ENCODE data around the gene SLC38A2.
"Not testable (repeated sequence)": the region's sequence is repeated elsewhere in the genome, so short reads cannot be mapped to it uniquely, and the experiment has no call there.

The SLC38A2 gene

GRCh38 chr12:46360908-46361666 is 11.5 kb downstream of the SLC38A2 start:
- no peak for DNase-seq (ENCODE audit: low read depth in 3 of 3)

- DNase-seq (ENCODE audit: low read depth in 3 of 3), result no peak
These were observed 12.2 kb downstream of the SLC38A2 start for GRCh38 chr12:46360370-46360769.

DNA sequence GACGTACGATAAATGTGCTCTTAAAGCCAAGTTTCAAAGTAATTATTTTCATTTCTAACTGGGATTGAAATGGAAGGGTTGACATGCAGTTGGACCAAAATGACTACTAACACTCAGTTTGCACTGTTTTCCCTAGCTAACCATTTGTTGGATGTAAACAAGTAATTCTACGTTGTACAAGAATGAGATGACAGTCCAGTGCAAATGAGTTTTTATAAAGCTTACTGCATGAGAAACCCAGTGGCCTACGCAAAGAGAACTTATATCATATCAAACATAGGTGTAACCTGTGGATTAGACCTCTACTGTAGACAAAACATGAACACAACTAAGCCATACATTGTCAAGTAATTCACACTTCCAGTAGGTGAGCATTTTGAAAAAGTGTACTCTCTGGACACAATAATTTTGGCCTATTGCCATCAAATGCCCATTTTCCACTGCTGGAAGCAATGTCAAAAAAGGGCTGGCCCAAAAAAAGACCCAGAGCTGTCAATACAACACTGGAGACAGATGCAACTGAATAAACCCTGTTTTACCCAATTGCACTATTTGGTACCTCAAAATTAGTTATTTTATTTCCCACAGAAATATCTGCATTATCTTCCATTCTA is 12.8 kb downstream of the SLC38A2 start:
- DNase-seq (ENCODE audit: low read depth in 3 of 3), result no peak

DNA sequence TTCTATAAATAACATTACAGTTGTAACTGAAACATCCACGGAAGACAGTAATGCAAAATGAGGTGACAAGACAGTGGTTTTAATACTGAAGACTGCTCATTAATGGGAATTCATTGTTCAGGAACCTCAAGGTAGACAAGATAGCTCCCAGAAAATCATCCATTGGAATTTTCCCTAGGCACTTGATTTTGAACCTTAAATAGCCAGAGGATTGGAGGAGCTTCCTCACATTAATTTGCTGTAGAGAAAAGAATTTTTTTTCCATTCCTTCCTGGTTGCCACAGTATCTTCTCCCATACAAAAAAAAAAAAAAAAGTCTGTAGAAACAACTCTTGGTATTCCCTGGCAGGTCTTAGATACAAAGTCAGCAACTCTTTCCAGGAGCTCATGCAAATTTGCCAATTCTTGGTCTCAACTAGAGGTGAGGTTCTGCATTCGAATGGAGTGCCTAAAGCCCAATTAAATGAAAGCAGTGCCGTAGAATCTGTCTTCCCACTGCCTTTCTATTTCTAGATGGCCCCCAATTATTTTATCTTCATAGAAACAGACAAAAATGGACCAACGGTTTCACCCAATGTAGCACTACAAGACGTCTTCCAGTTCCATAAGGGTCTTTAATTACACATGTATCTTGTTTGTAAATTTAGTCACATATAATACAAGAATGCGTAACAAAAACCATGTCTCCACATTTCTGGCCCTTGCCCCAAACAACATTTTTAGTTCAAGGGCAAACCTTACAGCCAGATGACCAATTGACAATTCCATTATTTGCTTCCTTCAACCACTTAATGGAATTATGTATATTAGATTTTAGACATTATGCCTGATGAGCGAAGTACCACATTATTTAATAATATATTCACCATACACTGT is 13.5 kb downstream of the SLC38A2 start:
- no peak for DNase-seq (ENCODE audit: low read depth in 3 of 3)

DNA sequence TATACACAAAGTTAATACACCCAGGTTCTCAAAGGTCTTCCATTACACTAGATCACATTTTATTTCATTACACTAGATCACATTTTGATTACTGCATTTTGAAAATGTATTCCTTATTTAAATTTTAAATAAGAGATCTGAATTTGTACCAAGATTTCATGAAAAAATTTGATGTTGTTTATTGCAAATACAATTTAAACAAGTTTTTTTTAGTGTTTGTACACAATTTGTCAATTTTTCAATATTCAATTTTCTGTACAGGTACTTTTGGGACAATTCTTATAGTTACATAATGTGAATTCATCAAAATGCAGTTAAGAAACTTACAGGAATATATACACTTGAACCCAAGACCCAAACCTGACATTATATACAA is 14.3 kb downstream of the SLC38A2 start:
- DNase-seq (ENCODE audit: low read depth in 3 of 3), result no peak

DNA sequence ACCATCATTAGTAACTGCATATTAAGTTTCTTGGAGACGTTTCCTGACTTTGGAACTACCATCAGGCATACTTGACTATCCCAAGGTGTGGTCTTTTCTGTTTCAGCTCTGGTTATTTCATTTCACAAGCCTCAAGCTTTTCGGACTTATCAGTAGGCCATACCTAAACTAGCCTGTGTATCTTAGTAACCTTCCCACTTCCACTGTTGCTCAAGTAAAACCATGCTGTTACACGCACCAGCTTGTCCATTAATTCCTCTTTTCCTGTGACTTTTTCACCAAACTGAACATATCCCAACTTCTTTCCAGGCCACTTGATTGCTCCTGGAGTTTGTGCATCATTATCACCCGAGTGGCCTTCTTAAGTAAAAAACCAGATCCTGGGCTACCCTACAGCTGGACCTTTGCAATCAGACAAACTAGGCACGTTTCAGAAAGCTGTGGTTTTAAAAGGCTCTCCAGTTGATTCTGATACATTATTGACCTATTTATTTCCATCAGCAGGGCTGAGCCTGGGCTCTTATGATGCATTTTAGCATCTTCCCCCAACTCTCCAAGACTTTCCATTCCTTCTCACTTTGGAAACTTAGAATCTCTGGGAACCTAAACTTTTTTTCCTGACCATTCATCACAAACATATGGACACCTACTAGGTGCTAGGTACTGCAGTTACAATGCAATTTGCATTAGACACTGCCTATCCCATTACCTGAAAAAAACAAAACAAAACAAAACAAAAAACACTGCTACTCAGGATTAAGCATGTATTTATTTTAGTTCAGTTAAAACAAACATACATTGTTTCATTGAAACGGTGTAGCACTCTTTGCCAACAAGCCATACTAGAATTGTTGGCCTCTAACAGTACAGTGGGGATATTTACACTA is 14.9 kb downstream of the SLC38A2 start:
- DNase-seq (ENCODE audit: low read depth in 3 of 3), result no peak

GRCh38 chr12:46356655-46357437 is 15.7 kb downstream of the SLC38A2 start:
- DNase-seq (ENCODE audit: low read depth in 3 of 3), result no peak

GRCh38 chr12:46354802-46355199 is 17.8 kb downstream of the SLC38A2 start:
- DNase-seq (ENCODE audit: low read depth in 3 of 3), result no peak

GRCh38 chr12:46354111-46354801 is 18.3 kb downstream of the SLC38A2 start:
- no peak for DNase-seq (ENCODE audit: low read depth in 3 of 3)

DNA sequence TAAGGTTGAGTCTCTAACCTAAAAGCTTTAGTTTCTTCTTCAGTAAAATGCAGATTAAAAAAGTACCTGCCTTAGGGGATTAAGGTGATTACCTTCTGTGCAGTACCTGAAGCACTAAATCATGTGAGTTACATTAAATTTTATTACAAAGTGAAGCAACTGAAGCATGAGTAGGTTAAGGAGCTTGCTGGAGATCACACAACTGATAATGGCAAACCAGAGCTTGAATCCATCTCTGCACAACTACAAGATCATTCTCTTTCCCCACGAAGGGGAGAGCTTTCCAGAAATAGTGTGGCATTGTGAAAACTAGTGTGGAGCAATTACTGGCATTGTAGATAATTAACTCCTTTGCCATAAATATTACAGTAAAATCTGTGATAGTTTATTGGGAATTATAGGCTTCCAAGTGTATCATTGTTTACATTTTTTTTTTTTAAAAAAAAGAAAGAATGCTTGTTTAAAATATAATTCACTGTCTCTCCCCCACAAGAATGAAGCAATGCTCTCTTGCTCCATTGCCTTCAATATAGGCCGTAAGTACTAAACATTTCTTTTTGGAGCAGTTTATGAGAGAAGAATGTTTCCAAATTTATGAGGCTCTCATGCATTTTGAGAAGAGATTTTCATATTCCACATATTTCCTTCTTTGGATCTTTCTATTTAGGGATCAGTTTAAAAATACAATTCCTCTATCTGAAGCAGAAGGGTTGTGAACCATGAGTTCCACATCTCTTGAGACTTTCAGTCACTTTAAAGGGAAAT is 20.5 kb downstream of the SLC38A2 start:
- DNase-seq (ENCODE audit: low read depth in 3 of 3), result no peak

DNA sequence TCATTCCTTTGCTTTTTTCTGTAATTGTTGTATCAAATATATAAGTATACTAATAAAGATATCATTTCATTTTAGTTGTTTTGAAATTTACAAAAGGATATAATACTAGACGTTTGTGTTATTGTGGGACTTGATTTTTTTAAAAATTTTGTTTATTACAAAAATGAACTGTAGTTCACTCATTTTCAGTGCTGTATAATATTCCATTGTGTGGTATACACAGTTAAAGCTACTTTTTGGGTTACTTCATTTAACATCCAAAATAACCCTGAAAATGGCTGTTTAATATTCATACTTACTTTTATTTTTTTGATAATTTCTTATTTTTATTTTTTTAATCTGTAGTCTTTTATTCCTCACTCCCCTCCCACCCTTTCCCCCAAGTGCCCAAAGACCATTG is 21.4 kb downstream of the SLC38A2 start:
- no peak for DNase-seq (ENCODE audit: low read depth in 3 of 3)

DNA sequence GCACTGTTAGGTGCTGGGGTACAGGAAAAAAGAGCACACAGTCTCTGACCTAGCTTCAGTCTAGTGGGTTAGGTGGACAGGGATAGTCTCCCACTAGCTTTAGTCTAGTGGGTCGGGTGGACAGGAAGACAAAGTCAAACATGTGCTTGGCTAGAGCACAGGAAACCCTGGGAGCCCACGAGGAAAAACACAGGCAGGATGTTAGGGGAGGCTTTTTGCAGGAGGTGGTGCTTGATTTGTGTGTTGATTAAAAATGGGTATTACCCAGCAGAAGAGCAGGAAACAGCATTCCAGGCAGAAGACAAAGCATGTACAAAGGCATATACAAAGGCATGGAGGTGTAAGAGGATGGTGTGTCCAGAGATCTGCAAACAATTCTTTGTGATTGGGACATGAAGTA is 23.3 kb downstream of the SLC38A2 start:
- no peak for DNase-seq (ENCODE audit: low read depth in 3 of 3)

DNA sequence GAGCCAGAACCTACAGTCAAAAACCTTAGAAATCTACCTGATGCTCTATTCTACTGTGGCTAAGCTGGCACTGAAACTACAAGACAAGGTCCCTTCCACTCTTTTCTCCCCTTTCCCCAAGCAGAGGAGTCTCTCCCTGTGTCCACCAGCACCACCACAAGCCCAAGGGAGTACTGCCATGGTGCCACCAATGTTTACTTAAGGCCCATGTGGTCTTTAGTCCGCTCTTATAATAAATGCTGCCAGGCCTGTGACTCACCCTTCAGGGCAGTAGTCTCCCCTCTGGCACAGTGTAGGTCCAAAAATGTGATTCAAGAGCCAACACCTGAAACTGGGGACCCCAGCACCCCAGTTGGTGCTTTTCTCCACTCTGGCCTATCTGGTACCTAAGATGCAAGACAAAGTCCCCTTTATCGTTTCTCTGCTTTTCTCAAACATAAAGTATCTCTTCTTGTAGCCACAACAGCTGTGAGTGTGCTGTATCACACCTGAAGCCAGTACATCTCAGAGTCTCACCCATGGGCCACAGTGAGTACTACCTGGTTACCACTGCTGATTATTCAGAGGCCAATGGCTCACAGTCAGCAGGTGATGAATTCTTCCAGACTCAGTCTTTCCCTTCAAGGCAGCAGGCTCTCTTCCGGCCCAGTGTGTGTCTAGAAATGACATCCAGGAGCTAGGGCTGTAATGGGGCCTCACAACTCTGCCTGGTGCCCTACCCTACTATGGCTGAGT is 29.3 kb downstream of the SLC38A2 start:
- no peak for DNase-seq (ENCODE audit: low read depth in 3 of 3)

- DNase-seq (ENCODE audit: low read depth in 3 of 3), result no peak
These were observed 30.0 kb downstream of the SLC38A2 start for GRCh38 chr12:46342562-46343033.

DNA sequence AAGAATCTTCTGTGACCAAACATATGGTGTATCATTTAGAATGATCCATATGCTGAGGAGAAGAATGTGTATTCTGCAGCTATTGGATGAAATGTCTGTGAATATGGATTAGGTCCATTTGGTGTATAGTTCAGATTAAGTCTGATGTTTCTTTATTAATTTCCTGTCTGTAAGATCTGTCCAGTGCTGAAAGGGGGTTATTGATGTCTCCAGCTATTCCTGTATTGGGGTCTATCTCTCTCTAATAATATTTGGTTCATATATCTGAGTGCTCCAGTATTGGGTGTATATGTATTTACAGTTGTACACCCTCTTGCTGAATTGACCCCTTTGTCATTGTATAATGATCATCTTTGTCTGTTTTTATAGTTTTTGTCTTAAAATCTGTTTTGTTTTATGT is 33.5 kb downstream of the SLC38A2 start:
- DNase-seq (ENCODE audit: low read depth in 3 of 3), result no peak

GRCh38 chr12:46332260-46332659 is 40.3 kb downstream of the SLC38A2 start:
- DNase-seq (ENCODE audit: low read depth in 3 of 3), result no peak

- DNase-seq (ENCODE audit: low read depth in 3 of 3), result not testable (repeated sequence)
These were observed 47.5 kb downstream of the SLC38A2 start for GRCh38 chr12:46325075-46325474.

- no peak for DNase-seq (ENCODE audit: low read depth in 3 of 3)
These were observed 51.8 kb downstream of the SLC38A2 start for GRCh38 chr12:46320731-46321130.

DNA sequence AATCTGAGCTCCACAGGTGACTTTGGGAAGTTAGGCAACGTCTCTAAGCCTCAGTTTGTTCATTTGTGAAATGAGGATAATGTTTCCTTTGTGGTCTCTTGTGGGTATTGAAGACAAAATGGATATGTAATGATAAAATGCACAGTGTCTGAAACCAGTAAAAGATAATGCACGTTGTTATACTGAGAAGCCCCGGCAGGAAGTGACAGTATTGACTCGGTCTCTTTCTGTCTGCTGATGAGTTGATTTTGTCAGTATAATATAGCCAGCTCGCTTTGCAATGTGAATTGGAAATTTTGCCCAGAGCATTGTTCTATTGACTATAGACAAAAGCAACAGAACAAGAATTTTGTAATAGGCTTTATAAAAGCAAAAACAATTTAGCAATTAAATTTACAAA is 54.5 kb downstream of the SLC38A2 start:
- no peak for DNase-seq (ENCODE audit: low read depth in 3 of 3)
